Measurements from ENCODE around the gene GZMB. TPM values are rescaled to one million over a fixed set of nuclear protein-coding genes. Genes with fewer than 3 reads are reported as not detected.

GZMB gene
- total and polyA plus RNA-seq, 2 of the 8 experiments (the other 6 are each of a cell fraction or from before 2014, with no cell fraction given): not detected

DNA sequence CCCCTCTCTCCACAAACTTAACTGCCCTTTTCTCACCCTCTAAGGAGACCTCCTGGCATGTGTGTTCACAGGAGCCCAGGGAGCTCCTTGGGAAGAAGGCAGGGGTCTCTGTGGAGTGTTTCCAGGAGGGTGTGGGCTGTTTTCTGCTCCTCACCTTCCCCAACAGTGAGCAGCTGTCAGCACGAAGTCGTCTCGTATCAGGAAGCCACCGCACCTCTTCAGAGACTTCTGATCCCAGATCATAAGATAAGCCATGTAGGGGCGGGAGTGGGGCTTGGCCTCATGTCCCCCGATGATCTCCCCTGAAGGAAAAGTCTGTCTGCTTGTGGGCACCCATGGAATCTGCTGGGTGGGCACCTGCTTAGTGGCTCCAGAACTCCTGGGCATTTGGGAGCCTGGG, 1.2 kb downstream of the GZMB start (continued):
- TF ChIP-seq, protein P1, sequence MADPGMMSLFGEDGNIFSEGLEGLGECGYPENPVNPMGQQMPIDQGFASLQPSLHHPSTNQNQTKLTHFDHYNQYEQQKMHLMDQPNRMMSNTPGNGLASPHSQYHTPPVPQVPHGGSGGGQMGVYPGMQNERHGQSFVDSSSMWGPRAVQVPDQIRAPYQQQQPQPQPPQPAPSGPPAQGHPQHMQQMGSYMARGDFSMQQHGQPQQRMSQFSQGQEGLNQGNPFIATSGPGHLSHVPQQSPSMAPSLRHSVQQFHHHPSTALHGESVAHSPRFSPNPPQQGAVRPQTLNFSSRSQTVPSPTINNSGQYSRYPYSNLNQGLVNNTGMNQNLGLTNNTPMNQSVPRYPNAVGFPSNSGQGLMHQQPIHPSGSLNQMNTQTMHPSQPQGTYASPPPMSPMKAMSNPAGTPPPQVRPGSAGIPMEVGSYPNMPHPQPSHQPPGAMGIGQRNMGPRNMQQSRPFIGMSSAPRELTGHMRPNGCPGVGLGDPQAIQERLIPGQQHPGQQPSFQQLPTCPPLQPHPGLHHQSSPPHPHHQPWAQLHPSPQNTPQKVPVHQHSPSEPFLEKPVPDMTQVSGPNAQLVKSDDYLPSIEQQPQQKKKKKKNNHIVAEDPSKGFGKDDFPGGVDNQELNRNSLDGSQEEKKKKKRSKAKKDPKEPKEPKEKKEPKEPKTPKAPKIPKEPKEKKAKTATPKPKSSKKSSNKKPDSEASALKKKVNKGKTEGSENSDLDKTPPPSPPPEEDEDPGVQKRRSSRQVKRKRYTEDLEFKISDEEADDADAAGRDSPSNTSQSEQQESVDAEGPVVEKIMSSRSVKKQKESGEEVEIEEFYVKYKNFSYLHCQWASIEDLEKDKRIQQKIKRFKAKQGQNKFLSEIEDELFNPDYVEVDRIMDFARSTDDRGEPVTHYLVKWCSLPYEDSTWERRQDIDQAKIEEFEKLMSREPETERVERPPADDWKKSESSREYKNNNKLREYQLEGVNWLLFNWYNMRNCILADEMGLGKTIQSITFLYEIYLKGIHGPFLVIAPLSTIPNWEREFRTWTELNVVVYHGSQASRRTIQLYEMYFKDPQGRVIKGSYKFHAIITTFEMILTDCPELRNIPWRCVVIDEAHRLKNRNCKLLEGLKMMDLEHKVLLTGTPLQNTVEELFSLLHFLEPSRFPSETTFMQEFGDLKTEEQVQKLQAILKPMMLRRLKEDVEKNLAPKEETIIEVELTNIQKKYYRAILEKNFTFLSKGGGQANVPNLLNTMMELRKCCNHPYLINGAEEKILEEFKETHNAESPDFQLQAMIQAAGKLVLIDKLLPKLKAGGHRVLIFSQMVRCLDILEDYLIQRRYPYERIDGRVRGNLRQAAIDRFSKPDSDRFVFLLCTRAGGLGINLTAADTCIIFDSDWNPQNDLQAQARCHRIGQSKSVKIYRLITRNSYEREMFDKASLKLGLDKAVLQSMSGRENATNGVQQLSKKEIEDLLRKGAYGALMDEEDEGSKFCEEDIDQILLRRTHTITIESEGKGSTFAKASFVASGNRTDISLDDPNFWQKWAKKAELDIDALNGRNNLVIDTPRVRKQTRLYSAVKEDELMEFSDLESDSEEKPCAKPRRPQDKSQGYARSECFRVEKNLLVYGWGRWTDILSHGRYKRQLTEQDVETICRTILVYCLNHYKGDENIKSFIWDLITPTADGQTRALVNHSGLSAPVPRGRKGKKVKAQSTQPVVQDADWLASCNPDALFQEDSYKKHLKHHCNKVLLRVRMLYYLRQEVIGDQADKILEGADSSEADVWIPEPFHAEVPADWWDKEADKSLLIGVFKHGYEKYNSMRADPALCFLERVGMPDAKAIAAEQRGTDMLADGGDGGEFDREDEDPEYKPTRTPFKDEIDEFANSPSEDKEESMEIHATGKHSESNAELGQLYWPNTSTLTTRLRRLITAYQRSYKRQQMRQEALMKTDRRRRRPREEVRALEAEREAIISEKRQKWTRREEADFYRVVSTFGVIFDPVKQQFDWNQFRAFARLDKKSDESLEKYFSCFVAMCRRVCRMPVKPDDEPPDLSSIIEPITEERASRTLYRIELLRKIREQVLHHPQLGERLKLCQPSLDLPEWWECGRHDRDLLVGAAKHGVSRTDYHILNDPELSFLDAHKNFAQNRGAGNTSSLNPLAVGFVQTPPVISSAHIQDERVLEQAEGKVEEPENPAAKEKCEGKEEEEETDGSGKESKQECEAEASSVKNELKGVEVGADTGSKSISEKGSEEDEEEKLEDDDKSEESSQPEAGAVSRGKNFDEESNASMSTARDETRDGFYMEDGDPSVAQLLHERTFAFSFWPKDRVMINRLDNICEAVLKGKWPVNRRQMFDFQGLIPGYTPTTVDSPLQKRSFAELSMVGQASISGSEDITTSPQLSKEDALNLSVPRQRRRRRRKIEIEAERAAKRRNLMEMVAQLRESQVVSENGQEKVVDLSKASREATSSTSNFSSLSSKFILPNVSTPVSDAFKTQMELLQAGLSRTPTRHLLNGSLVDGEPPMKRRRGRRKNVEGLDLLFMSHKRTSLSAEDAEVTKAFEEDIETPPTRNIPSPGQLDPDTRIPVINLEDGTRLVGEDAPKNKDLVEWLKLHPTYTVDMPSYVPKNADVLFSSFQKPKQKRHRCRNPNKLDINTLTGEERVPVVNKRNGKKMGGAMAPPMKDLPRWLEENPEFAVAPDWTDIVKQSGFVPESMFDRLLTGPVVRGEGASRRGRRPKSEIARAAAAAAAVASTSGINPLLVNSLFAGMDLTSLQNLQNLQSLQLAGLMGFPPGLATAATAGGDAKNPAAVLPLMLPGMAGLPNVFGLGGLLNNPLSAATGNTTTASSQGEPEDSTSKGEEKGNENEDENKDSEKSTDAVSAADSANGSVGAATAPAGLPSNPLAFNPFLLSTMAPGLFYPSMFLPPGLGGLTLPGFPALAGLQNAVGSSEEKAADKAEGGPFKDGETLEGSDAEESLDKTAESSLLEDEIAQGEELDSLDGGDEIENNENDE (IDR thresholded peaks at IDR 0.05; ENCODE audit: insufficient replicate concordance, low read length): no peak
- TF ChIP-seq ZNF274 (IDR thresholded peaks at IDR 0.05; ENCODE audit: borderline replicate concordance, extremely low read depth, low read length): no peak
- no peak for TF ChIP-seq KDM5A (IDR thresholded peaks at IDR 0.05; ENCODE audit: low read length)
- TF ChIP-seq CHD1 (IDR thresholded peaks at IDR 0.05; ENCODE audit: low read depth, low read length): no peak
- no peak for TF ChIP-seq NRF1 (IDR thresholded peaks at IDR 0.05; ENCODE audit: low read depth, low read length)
- TF ChIP-seq HDAC6 (IDR thresholded peaks at IDR 0.05; ENCODE audit: low read depth, low read length): no peak
- TF ChIP-seq POU5F1 (IDR thresholded peaks at IDR 0.05; ENCODE audit: low read depth, low read length): no peak
- TF ChIP-seq SP2 (IDR thresholded peaks at IDR 0.05; ENCODE audit: low read length): no peak
- TF ChIP-seq, protein P2, sequence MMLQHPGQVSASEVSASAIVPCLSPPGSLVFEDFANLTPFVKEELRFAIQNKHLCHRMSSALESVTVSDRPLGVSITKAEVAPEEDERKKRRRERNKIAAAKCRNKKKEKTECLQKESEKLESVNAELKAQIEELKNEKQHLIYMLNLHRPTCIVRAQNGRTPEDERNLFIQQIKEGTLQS (IDR thresholded peaks at IDR 0.05; ENCODE audit: insufficient read depth, low read depth, low read length): no peak
- TF ChIP-seq EZH2 (IDR thresholded peaks at IDR 0.05; ENCODE audit: low read depth, low read length, severe bottlenecking): no peak
- no peak for TF ChIP-seq SIX5 (IDR thresholded peaks at IDR 0.05; ENCODE audit: low read depth, low read length)
- no peak for TF ChIP-seq BCL11A (IDR thresholded peaks at IDR 0.05; ENCODE audit: low read depth in 2 of 2, low read length in 2 of 2)
- TF ChIP-seq CHD2 (IDR thresholded peaks at IDR 0.05; ENCODE audit: low read length): no peak

Data from H1 (cell line).